Measurements from ENCODE around the gene OCRL. TPM values are rescaled to one million over a fixed set of nuclear protein-coding genes. Genes with fewer than 3 reads are reported as not detected.

OCRL gene
- total RNA-seq, 5 donors from 2014 or later (not counting 1 experiment from before 2014, with no cell fraction given): 2.2 to 4.6 (median 3.0) TPM

- peaks cover 0 to 13% of the 10 kb centered on the region in 2 donors for H3K27me3 Mint-ChIP-seq
- ATAC-seq (replicated peaks in 1 of 4): no peak
- H3K4me1 Mint-ChIP-seq: peaks cover 0 to 11% (median 6%) of the 10 kb centered on the region in 3 donors
- no peaks in the 10 kb centered on the region for H3K36me3 ChIP-seq (ENCODE audit: control insufficient read depth in 2 of 2, extremely low read depth in 1 of 2, insufficient read depth in 1 of 2, low read length in 1 of 2)
- no peaks in the 10 kb centered on the region for H3K36me3 Mint-ChIP-seq
- H3K27me3 ChIP-seq (replicated peaks in 1 of 2; ENCODE audit: control insufficient read depth in 2 of 2, extremely low read depth in 1 of 2, insufficient read depth in 2 of 2, low read length in 1 of 2): no peaks in the 10 kb centered on the region
- H3K4me1 ChIP-seq (ENCODE audit: control insufficient read depth in 1 of 2, extremely low read depth in 1 of 2, insufficient read depth in 2 of 2, low read length in 2 of 2): no peaks in the 10 kb centered on the region
- H3K9me3 Mint-ChIP-seq: no peaks in the 10 kb centered on the region
- ChIA-PET POLR2A (no interaction called here), CTCF (interaction anchor here in 1 of 2 donors (1.0 kb wide), 1 partner anchor 463 kb away, joined by 3 read pairs; no protein-coding TSS in a partner anchor)
- no peaks in the 10 kb centered on the region for H3K9me3 ChIP-seq
- H3K27ac Mint-ChIP-seq: no peak overlapping the region
- H3K4me3 Mint-ChIP-seq: no peak overlapping the region
- 83% methylated on average over 1 of the region's 5 CpGs for WGBS (ENCODE audit: insufficient coverage)
- DNase-seq: no peak
- no peak overlapping the region for H3K27ac ChIP-seq (ENCODE audit: low read length)
- H3K4me3 ChIP-seq (ENCODE audit: control insufficient read depth in 1 of 2, extremely low read depth in 1 of 2, low read length in 1 of 2): no peak overlapping the region
These were observed 57.8 kb downstream of the OCRL start for GRCh38 chrX:129597905-129598304.

GRCh38 chrX:129599499-129599898 is 59.4 kb downstream of the OCRL start:
- Histone ChIP-seq H3K27me3 (replicated peaks in 1 of 2; ENCODE audit: control insufficient read depth in 2 of 2, extremely low read depth in 1 of 2, insufficient read depth in 2 of 2, low read length in 1 of 2) (no peaks in the 10 kb centered on the region), H3K9me3 (no peaks in the 10 kb centered on the region), H3K4me3 (ENCODE audit: control insufficient read depth in 1 of 2, extremely low read depth in 1 of 2, low read length in 1 of 2) (no peak overlapping the region), H3K36me3 (ENCODE audit: control insufficient read depth in 2 of 2, extremely low read depth in 1 of 2, insufficient read depth in 1 of 2, low read length in 1 of 2) (no peaks in the 10 kb centered on the region), H3K27ac (ENCODE audit: low read length) (no peak overlapping the region), H3K4me1 (ENCODE audit: control insufficient read depth in 1 of 2, extremely low read depth in 1 of 2, insufficient read depth in 2 of 2, low read length in 2 of 2) (peaks cover under 1 to 9% of the 10 kb centered on the region in 2 experiments)
- no peaks in the 10 kb centered on the region for H3K36me3 Mint-ChIP-seq
- no peak for DNase-seq
- WGBS (ENCODE audit: insufficient coverage): 100% methylated on average over 1 of the region's 5 CpGs
- POLR2A ChIA-PET: no interaction called here
- CTCF ChIA-PET: interaction anchor here in 1 of 2 donors (0.5 to 1.1 kb wide), 2 partner anchors 38 to 588 kb away, joined by 3 to 12 read pairs; no protein-coding TSS in a partner anchor
- peaks cover 0 to 13% of the 10 kb centered on the region in 2 donors for H3K27me3 Mint-ChIP-seq
- H3K4me1 Mint-ChIP-seq: peaks cover 7 to 21% (median 16%) of the 10 kb centered on the region in 3 donors
- no peak overlapping the region for H3K27ac Mint-ChIP-seq
- H3K9me3 Mint-ChIP-seq: no peaks in the 10 kb centered on the region
- ATAC-seq (replicated peaks in 1 of 4): no peak
- no peak overlapping the region for H3K4me3 Mint-ChIP-seq

GRCh38 chrX:129599996-129600395 is 59.9 kb downstream of the OCRL start:
- Histone ChIP-seq H3K27me3 (replicated peaks in 1 of 2; ENCODE audit: control insufficient read depth in 2 of 2, extremely low read depth in 1 of 2, insufficient read depth in 2 of 2, low read length in 1 of 2) (no peaks in the 10 kb centered on the region), H3K27ac (ENCODE audit: low read length) (no peak overlapping the region), H3K9me3 (no peaks in the 10 kb centered on the region), H3K4me1 (ENCODE audit: control insufficient read depth in 1 of 2, extremely low read depth in 1 of 2, insufficient read depth in 2 of 2, low read length in 2 of 2) (peaks cover 3 to 14% of the 10 kb centered on the region in 2 experiments), H3K4me3 (ENCODE audit: control insufficient read depth in 1 of 2, extremely low read depth in 1 of 2, low read length in 1 of 2) (no peak overlapping the region), H3K36me3 (ENCODE audit: control insufficient read depth in 2 of 2, extremely low read depth in 1 of 2, insufficient read depth in 1 of 2, low read length in 1 of 2) (no peaks in the 10 kb centered on the region)
- DNase-seq: no peak
- WGBS (ENCODE audit: insufficient coverage): no CpG with 5 or more reads among the region's 5 CpGs
- H3K4me1 Mint-ChIP-seq: peaks cover 7 to 24% (median 19%) of the 10 kb centered on the region in 3 donors
- H3K27ac Mint-ChIP-seq: no peak overlapping the region
- H3K9me3 Mint-ChIP-seq: no peaks in the 10 kb centered on the region
- H3K36me3 Mint-ChIP-seq: no peaks in the 10 kb centered on the region
- ATAC-seq (replicated peaks in 1 of 4): no peak
- H3K4me3 Mint-ChIP-seq: no peak overlapping the region
- ChIA-PET CTCF (interaction anchor here in 1 of 2 donors (0.5 to 0.6 kb wide), 2 partner anchors 38 to 588 kb away, joined by 3 to 12 read pairs; no protein-coding TSS in a partner anchor), POLR2A (no interaction called here)
- peaks cover 0 to 13% of the 10 kb centered on the region in 2 donors for H3K27me3 Mint-ChIP-seq

GRCh38 chrX:129600981-129601424 is 60.9 kb downstream of the OCRL start:
- Histone ChIP-seq H3K4me3 (ENCODE audit: control insufficient read depth in 1 of 2, extremely low read depth in 1 of 2, low read length in 1 of 2) (no peak overlapping the region), H3K9me3 (no peaks in the 10 kb centered on the region), H3K27me3 (replicated peaks in 1 of 2; ENCODE audit: control insufficient read depth in 2 of 2, extremely low read depth in 1 of 2, insufficient read depth in 2 of 2, low read length in 1 of 2) (no peaks in the 10 kb centered on the region), H3K27ac (ENCODE audit: low read length) (no peak overlapping the region), H3K36me3 (ENCODE audit: control insufficient read depth in 2 of 2, extremely low read depth in 1 of 2, insufficient read depth in 1 of 2, low read length in 1 of 2) (no peaks in the 10 kb centered on the region), H3K4me1 (ENCODE audit: control insufficient read depth in 1 of 2, extremely low read depth in 1 of 2, insufficient read depth in 2 of 2, low read length in 2 of 2) (peaks cover 3 to 21% of the 10 kb centered on the region in 2 experiments)
- H3K4me3 Mint-ChIP-seq: no peak overlapping the region
- ChIA-PET CTCF (interaction anchor here (0.5 to 1.1 kb wide), 12 partner anchors 13 to 1315 kb away, joined by 3 to 6 read pairs (median 3); no protein-coding TSS in a partner anchor), POLR2A (interaction anchor here in 1 of 2 donors (0.6 kb wide), 2 partner anchors 1174 to 1285 kb away, joined by 3 read pairs; no protein-coding TSS in a partner anchor)
- peaks cover 0 to 13% of the 10 kb centered on the region in 2 donors for H3K27me3 Mint-ChIP-seq
- WGBS (ENCODE audit: insufficient coverage): no CpG with 5 or more reads among the region's 11 CpGs
- H3K36me3 Mint-ChIP-seq: no peaks in the 10 kb centered on the region
- peaks cover 7 to 29% (median 20%) of the 10 kb centered on the region in 3 donors for H3K4me1 Mint-ChIP-seq
- ATAC-seq (replicated peaks in 1 of 4) (peak in 1 of 4 experiments; percentile 46), DNase-seq (peak in 14 of 35 experiments; percentile 3 to 52 (median 12))
- no peaks in the 10 kb centered on the region for H3K9me3 Mint-ChIP-seq
- H3K27ac Mint-ChIP-seq: no peak overlapping the region

GRCh38 chrX:129606918-129607317 is 66.9 kb downstream of the OCRL start:
- CTCF ChIA-PET: interaction anchor here in 1 of 2 donors (0.7 kb wide), 1 partner anchor 454 kb away, joined by 3 read pairs; no protein-coding TSS in a partner anchor
- H3K4me1 Mint-ChIP-seq: peaks cover 7 to 28% (median 25%) of the 10 kb centered on the region in 3 donors
- no peak overlapping the region for H3K4me3 Mint-ChIP-seq
- H3K27me3 ChIP-seq (replicated peaks in 1 of 2; ENCODE audit: control insufficient read depth in 2 of 2, extremely low read depth in 1 of 2, insufficient read depth in 2 of 2, low read length in 1 of 2): no peaks in the 10 kb centered on the region
- POLR2A ChIA-PET: no interaction called here
- H3K27ac Mint-ChIP-seq: peak overlapping the region in 1 of 2 donors; percentile 56
- H3K9me3 ChIP-seq: no peaks in the 10 kb centered on the region
- DNase-seq (peak in 30 of 35 experiments; percentile 6 to 77 (median 40)), ATAC-seq (replicated peaks in 1 of 4) (peak; percentile 41 to 66 (median 52))
- no peaks in the 10 kb centered on the region for H3K36me3 Mint-ChIP-seq
- H3K4me1 ChIP-seq (ENCODE audit: control insufficient read depth in 1 of 2, extremely low read depth in 1 of 2, insufficient read depth in 2 of 2, low read length in 2 of 2): peaks cover 3 to 28% of the 10 kb centered on the region in 2 experiments
- peaks cover 0 to 4% of the 10 kb centered on the region in 2 donors for H3K27me3 Mint-ChIP-seq
- H3K9me3 Mint-ChIP-seq: no peaks in the 10 kb centered on the region
- no CpG with 5 or more reads among the region's 5 CpGs for WGBS (ENCODE audit: insufficient coverage)
- no peak overlapping the region for H3K27ac ChIP-seq (ENCODE audit: low read length)
- no peak overlapping the region for H3K4me3 ChIP-seq (ENCODE audit: control insufficient read depth in 1 of 2, extremely low read depth in 1 of 2, low read length in 1 of 2)
- H3K36me3 ChIP-seq (ENCODE audit: control insufficient read depth in 2 of 2, extremely low read depth in 1 of 2, insufficient read depth in 1 of 2, low read length in 1 of 2): no peaks in the 10 kb centered on the region

GRCh38 chrX:129608496-129608895 is 68.4 kb downstream of the OCRL start:
- no peaks in the 10 kb centered on the region for H3K36me3 ChIP-seq (ENCODE audit: control insufficient read depth in 2 of 2, extremely low read depth in 1 of 2, insufficient read depth in 1 of 2, low read length in 1 of 2)
- peaks cover 3 to 27% of the 10 kb centered on the region in 2 experiments for H3K4me1 ChIP-seq (ENCODE audit: control insufficient read depth in 1 of 2, extremely low read depth in 1 of 2, insufficient read depth in 2 of 2, low read length in 2 of 2)
- WGBS (ENCODE audit: insufficient coverage): 75% methylated on average over 2 of the region's 3 CpGs
- Mint-ChIP-seq H3K27ac (no peak overlapping the region), H3K4me3 (no peak overlapping the region), H3K36me3 (no peaks in the 10 kb centered on the region), H3K27me3 (peaks cover 0 to 5% of the 10 kb centered on the region in 2 donors), H3K4me1 (peaks cover 7 to 24% (median 22%) of the 10 kb centered on the region in 3 donors), H3K9me3 (no peaks in the 10 kb centered on the region)
- no peaks in the 10 kb centered on the region for H3K27me3 ChIP-seq (replicated peaks in 1 of 2; ENCODE audit: control insufficient read depth in 2 of 2, extremely low read depth in 1 of 2, insufficient read depth in 2 of 2, low read length in 1 of 2)
- ChIA-PET CTCF (interaction anchor here (1.3 to 2.0 kb wide), 2 partner anchors 27 to 452 kb away, joined by 3 to 7 read pairs; no protein-coding TSS in a partner anchor), POLR2A (interaction anchor here in 1 of 2 donors (0.6 kb wide), 1 partner anchor 291 kb away, joined by 9 read pairs; no protein-coding TSS in a partner anchor)
- no peak overlapping the region for H3K27ac ChIP-seq (ENCODE audit: low read length)
- H3K9me3 ChIP-seq: no peaks in the 10 kb centered on the region
- ATAC-seq (replicated peaks in 1 of 4) (no peak), DNase-seq (no peak)
- H3K4me3 ChIP-seq (ENCODE audit: control insufficient read depth in 1 of 2, extremely low read depth in 1 of 2, low read length in 1 of 2): no peak overlapping the region

Data from T-cell (primary cell).